ENCODE measurements around the gene IGSF9.

The IGSF9 gene

DNA sequence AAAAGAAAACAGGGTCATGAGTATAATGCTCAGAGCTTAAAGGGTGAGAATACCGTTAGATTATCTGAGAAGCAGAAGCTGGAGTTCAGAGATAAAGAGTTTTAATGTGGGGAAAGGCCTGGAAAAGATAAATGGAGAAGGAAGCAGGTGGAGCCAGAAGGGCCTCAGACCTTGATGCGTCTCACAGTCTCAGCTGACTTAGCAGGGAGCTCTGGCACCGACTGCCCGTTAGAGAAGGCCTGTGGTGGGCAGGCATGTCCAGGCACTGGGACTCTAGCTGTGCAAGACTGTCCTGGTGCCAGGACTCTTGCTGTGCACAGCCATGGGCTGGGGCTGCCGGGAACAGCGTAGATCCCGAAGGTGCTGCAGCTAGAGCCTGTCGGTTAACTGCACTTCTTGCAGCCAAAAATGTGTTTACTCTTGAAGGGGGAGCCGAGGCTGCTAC, 12.4 kb upstream of the IGSF9 start:
- Histone ChIP-seq H3K9ac (ENCODE audit: low read length) (no peak overlapping the region; the same call in 1 of the 2 replicates), H3K27me3 (ENCODE audit: low read depth, low read length) (0 out of 2 replicates have a peak, but pooled peaks cover 4% of the 10 kb centered on the region), H3K27ac (ENCODE audit: low read length) (peak overlapping the region; percentile 91), H2AFZ (ENCODE audit: low read depth, low read length) (no peak overlapping the region), H3K36me3 (replicated peaks; ENCODE audit: low read depth, low read length) (no peaks in the 10 kb centered on the region), H3K4me1 (ENCODE audit: low read length) (peaks cover 56% of the 10 kb centered on the region), H3K4me3 (ENCODE audit: low read length) (no peak overlapping the region), H3K4me2 (ENCODE audit: low read length) (peak overlapping the region; percentile 62), H3K79me2 (ENCODE audit: low read length) (no peaks in the 10 kb centered on the region), H4K20me1 (ENCODE audit: insufficient read depth, low read length) (no peaks in the 10 kb centered on the region), H3K9me3 (ENCODE audit: insufficient read depth, low read length) (no peaks in the 10 kb centered on the region)
- TF ChIP-seq CTCF (IDR thresholded peaks at IDR 0.05; ENCODE audit: low read depth, low read length) (no peak), EZH2phosphoT487 (IDR thresholded peaks at IDR 0.05; ENCODE audit: low read depth) (no peak)

GRCh38 chr1:159955456-159955855, 10.0 kb upstream of the IGSF9 start:
- no peak overlapping the region for H2AFZ ChIP-seq (ENCODE audit: low read depth, low read length)
- H3K4me2 ChIP-seq (ENCODE audit: low read length): no peak overlapping the region
- H3K79me2 ChIP-seq (ENCODE audit: low read length): no peaks in the 10 kb centered on the region
- TF ChIP-seq CTCF (IDR thresholded peaks at IDR 0.05; ENCODE audit: low read depth, low read length) (no peak), EZH2phosphoT487 (IDR thresholded peaks at IDR 0.05; ENCODE audit: low read depth) (no peak)
- H3K36me3 ChIP-seq (replicated peaks; ENCODE audit: low read depth, low read length): no peaks in the 10 kb centered on the region
- H3K27ac ChIP-seq (ENCODE audit: low read length): no peak overlapping the region
- H4K20me1 ChIP-seq (ENCODE audit: insufficient read depth, low read length): no peaks in the 10 kb centered on the region
- H3K27me3 ChIP-seq (ENCODE audit: low read depth, low read length): peaks cover 14% of the 10 kb centered on the region; the same call in 1 of the 2 replicates
- H3K4me3 ChIP-seq (ENCODE audit: low read length): no peak overlapping the region
- H3K9me3 ChIP-seq (ENCODE audit: insufficient read depth, low read length): no peaks in the 10 kb centered on the region
- H3K9ac ChIP-seq (ENCODE audit: low read length): no peak overlapping the region
- H3K4me1 ChIP-seq (ENCODE audit: low read length): peaks cover 40% of the 10 kb centered on the region

GRCh38 chr1:159953536-159954515, 8.4 kb upstream of the IGSF9 start, which contains the start of gene SLAMF9:
TSS of gene SLAMF9 (minus strand) at chr1:159954237. CDS start at chr1:159954137, 100 bp downstream.
- no peak within 1 kb of the TSS for H3K27ac ChIP-seq (ENCODE audit: low read length)

More at GRCh38 chr1:159953536-159954515, 8.4 kb upstream of the IGSF9 start, which contains the start of gene SLAMF9:
- Histone ChIP-seq H3K27me3 (ENCODE audit: low read depth, low read length) (peaks cover 14% of the 10 kb centered on the region; the same call in 1 of the 2 replicates), H3K4me2 (ENCODE audit: low read length) (peak within 1 kb of the TSS; percentile 42), H3K9ac (ENCODE audit: low read length) (no peak within 1 kb of the TSS), H3K4me3 (ENCODE audit: low read length) (0 out of 2 replicates have a peak within 1 kb of the TSS, but pooled peaks have one; percentile 6), H3K79me2 (ENCODE audit: low read length) (no peaks in the 10 kb centered on the region), H3K4me1 (ENCODE audit: low read length) (peaks cover 27% of the 10 kb centered on the region), H4K20me1 (ENCODE audit: insufficient read depth, low read length) (no peaks in the 10 kb centered on the region), H3K36me3 (replicated peaks; ENCODE audit: low read depth, low read length) (no peaks in the 10 kb centered on the region), H2AFZ (ENCODE audit: low read depth, low read length) (0 out of 2 replicates have a peak within 1 kb of the TSS, but pooled peaks have one; percentile 3), H3K9me3 (ENCODE audit: insufficient read depth, low read length) (no peaks in the 10 kb centered on the region)
- TF ChIP-seq CTCF (IDR thresholded peaks at IDR 0.05; ENCODE audit: low read depth, low read length) (no peak), EZH2phosphoT487 (IDR thresholded peaks at IDR 0.05; ENCODE audit: low read depth) (no peak)
